ENCODE data around the gene S100A14. TPM values are rescaled to one million over a fixed set of nuclear protein-coding genes. Genes with fewer than 3 reads are reported as not detected.

S100A14 gene
- total and polyA plus RNA-seq, 2 of the 13 experiments (the other 11 are each of a cell fraction or from before 2014, with no cell fraction given) = 1.4 to 7.7 TPM

DNA sequence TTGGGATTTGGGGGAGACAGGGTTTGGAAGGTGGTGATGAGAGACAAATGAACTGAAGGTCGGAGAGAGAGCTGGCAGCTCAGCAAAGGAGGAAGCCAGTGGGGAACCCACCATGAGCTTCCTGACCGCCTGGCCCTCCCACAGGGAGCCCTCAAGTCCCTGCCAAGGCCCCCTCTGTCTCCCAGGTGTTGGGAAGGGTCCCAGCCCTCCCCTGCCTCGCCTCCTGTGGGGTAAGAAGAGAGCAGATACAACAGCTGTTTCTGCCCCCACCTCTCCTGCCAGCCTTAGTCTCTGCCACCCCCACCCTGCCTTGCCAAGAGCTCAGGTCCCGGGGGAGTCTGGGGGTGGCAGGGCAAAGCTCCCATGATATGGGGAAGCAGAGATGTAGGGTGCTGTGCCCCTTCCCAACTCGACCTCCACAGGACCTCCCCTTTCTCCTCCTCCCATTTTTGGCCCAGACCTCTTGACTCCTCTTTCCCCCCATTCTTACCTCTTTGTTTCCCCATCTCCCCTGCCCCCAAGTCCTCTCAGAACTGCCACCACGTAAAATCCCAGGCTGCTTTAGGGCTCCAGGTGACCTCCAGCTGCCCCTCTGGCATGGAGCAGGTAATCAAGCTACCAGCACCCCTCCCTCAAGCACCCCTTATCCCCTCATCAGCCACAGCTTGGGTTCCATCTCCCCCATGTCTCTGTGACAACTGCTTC lies 12.7 kb upstream of the S100A14 start (continued):
- TF ChIP-seq DZIP1 (CRISPR knock-in tag; IDR thresholded peaks at IDR 0.05) (0 out of 2 replicates have a peak, but pooled peaks have one; percentile 67), AHR (CRISPR knock-in tag; IDR thresholded peaks at IDR 0.05) (no peak), SOX13 (IDR thresholded peaks at IDR 0.05) (no peak), SOX13 (CRISPR knock-in tag; conservative IDR thresholded peaks at IDR 0.05 in 1 of 2, IDR thresholded peaks at IDR 0.05 in 1 of 2) (no peak), ETV5 (CRISPR knock-in tag; IDR thresholded peaks at IDR 0.05; ENCODE audit: borderline replicate concordance) (no peak), HMGXB4 (CRISPR knock-in tag; IDR thresholded peaks at IDR 0.05; ENCODE audit: borderline replicate concordance in 1 of 2, low read depth in 1 of 2) (no peak), ZMYM2 (CRISPR knock-in tag; IDR thresholded peaks at IDR 0.05) (no peak), TCF7L2 (IDR thresholded peaks at IDR 0.05; ENCODE audit: low read depth, low read length) (no peak), RBFOX2 (IDR thresholded peaks at IDR 0.05; ENCODE audit: low read depth, low read length) (peak; percentile 52; the same call in 1 of the 2 replicates), ZNF781 (CRISPR knock-in tag; IDR thresholded peaks at IDR 0.05; ENCODE audit: borderline replicate concordance, not compliant biosample characterization) (no peak), NFE2L2 (IDR thresholded peaks at IDR 0.05; ENCODE audit: low read length) (no peak), ZNF329 (CRISPR knock-in tag; IDR thresholded peaks at IDR 0.05; ENCODE audit: low read depth) (no peak), SYNCRIP (IDR thresholded peaks at IDR 0.05; ENCODE audit: insufficient read depth, low read depth, low read length) (no peak), ZNF446 (CRISPR knock-in tag; IDR thresholded peaks at IDR 0.05) (no peak), JUNB (CRISPR knock-in tag; IDR thresholded peaks at IDR 0.05; ENCODE audit: borderline replicate concordance) (no peak), NONO (IDR thresholded peaks at IDR 0.05) (no peak), NONO (CRISPR knock-in tag; conservative IDR thresholded peaks at IDR 0.05) (no peak), ZEB1 (IDR thresholded peaks at IDR 0.05; ENCODE audit: insufficient replicate concordance, low read depth) (no peak)
- TF ChIP-seq, protein P1, sequence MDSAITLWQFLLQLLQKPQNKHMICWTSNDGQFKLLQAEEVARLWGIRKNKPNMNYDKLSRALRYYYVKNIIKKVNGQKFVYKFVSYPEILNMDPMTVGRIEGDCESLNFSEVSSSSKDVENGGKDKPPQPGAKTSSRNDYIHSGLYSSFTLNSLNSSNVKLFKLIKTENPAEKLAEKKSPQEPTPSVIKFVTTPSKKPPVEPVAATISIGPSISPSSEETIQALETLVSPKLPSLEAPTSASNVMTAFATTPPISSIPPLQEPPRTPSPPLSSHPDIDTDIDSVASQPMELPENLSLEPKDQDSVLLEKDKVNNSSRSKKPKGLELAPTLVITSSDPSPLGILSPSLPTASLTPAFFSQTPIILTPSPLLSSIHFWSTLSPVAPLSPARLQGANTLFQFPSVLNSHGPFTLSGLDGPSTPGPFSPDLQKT (CRISPR knock-in tag; IDR thresholded peaks at IDR 0.05; ENCODE audit: borderline replicate concordance) = no peak

Measured in HepG2 (cell line).